HG03045 (cell line): ENCODE results near the gene CLEC20A.

ENCODE experiments used
- ATAC-seq: cut with Tn5 transposase; IDR thresholded peaks from one replicate; pipeline ENCODE4 v1.9.1; 2021; ENCODE audit warnings: mild to moderate bottlenecking, moderate library complexity; ENCODE audit not compliant: unreplicated experiment

The CLEC20A gene

DNA sequence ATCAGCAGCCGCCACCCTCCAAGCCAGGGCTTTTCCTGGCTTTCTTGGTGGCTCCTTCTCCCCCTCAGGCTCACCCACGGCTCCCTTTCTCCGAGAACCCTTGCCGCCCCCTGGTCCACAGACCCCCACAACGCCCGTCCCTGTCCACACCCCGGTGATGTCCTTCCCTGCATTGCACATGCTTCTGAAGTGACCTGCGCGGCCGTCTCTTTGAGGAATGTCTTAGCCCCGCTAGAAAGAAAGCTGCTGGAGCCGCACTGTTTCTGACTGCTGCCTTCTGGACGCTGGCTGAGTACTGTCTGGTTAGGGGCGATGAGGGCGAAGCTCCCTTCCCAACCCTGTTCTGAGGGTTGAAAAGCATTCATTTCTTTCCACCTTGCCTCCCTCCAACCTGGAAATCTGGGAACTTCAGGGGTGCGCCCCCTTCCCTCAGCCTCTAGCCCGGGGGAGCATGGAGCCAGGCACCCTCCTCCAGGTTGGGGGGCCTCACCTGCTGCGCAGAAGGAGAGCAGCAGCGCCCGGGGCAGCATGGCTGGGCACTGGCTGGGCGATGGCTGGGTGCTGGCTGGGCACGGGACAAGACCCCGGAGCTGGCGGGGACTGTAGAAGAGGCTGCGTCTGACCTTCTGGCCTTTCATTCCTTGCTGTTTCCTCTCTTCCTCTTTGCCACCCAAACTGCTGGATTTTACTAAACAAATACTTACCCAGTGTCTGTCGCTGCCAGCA lies at the start of gene CLEC20A:
Gene CLEC20A (minus strand): TSS at position 555 of the 726 bp plus-strand sequence. CDS start 25 bp downstream, at position 530.
- ATAC-seq = no peak

DNA sequence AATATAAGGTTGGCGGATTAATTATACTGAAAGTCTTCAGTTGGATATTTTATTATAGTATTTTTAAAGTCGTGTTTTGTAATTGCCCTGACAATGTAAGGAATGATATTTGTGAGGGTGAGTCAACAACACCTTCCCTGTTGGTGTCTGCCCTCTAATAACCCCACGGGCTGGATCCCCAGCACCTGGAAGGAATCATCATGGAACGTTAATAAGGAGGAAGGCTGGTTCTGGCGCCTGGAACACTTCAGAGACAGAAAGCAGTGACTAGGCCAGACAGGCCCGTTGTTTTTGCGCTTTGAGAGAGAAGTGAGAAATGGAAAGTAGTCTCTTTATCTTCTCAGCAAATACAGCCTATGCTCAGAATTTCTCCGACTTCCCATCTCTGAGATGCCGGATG lies 47.8 kb upstream of the CLEC20A start:
- no peak for ATAC-seq

DNA sequence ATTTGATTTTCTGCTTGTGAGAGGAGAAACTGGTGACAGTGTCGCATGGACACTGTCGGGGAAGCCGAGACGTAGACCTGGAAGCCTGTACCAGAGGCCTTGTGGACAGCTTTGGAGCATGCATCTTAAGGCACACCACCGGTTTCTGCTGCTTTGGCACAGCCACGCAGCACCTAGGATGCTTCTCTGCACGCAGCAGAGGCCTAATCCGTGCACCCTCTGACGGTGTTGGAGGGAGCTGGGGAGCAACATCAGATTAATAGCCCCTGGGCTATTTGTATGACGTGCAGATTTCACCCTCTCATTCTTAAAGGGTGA lies 46.5 kb upstream of the CLEC20A start:
- ATAC-seq = peak; percentile 37

DNA sequence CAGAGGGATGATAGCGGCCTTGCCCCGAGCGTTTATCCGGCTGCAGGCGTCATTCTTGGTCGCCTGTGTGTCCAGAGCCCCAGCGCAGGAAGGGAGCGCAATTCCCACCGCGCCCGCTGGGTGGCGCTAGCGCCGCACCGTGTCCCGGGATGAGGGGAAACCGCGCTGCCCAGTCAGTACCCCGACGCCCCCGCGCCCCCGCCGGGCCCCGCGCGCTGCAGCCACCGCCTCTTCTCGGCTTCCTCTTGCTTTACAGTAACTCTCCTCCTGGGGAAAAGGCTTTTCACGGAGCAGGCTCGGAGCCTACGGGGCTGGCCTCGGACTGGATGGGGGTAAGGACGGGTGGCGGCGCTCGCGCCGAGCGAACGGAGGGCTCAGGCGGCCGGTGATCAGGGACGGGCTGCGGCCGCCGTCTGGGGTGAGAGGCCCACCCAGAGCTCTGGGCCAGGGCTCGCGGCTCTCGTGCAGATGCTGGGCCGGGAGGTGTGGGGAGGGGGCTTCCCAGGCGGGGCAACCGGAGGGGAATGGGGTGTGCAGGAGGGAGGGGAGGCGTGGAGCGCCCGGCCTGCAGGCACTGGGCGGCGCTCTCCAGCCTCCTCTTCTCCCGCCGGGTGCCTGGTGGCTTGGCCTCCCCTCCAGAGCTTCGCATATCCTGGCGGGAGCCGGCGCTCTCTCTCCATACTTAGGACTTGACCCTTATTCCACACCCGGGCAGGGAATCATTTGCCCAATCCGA lies 46.0 kb upstream of the CLEC20A start:
- peak; percentile 72 for ATAC-seq

DNA sequence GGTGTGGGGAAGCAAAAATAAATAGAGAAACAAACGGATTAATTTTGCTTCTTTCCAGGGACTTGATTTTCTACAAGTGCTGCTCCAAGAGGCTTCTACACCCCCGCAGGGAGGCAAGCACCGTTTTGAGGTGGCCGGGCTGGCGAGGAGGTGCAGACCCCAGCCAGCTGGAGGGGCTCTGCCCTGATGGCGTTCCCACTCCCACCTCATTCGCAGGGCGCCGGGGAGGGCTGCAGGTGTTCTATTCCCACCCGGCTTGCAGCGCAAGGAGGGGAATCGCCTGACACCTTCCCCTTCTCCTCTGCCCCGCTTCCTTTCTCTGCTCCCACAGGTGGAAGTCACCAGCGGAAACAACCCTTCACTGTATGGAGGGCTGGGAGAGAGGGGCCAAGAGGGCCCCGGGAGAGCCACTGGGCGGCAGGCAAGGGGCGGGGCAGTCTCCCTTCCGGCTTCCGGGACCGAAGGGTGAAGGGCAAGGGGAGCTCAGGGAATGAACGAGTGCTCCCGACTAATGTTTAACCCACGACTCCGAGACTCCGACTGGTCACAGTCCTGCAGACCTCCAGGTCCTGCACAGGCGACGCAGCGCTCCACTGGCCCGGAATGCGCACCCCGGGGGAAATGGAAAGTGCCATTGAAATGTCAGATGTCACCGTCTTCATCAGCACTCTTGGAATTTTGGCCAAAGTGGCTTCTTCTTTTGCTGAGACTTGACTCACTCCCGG lies 45.2 kb upstream of the CLEC20A start:
- peak; percentile 55 for ATAC-seq

DNA sequence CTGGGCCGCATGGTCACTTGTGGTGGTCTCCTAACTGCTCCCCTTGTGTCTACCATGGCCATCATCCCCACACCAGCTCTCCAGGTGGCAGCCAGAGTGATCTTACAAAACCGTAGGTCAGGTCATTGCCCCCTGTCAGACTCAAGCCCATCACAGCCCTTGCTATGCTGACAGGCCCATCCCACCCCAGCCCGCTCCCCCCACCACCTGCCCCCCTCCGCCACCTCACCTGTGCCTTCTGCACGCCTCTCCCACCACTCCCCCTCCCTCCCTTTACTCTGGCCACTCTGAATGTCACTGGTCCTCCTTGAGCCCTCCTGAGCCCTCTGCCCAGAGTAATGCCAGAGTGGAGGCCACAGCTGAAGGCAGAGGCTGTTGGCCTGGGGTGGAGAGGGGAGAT lies 44.6 kb upstream of the CLEC20A start:
- ATAC-seq = no peak

DNA sequence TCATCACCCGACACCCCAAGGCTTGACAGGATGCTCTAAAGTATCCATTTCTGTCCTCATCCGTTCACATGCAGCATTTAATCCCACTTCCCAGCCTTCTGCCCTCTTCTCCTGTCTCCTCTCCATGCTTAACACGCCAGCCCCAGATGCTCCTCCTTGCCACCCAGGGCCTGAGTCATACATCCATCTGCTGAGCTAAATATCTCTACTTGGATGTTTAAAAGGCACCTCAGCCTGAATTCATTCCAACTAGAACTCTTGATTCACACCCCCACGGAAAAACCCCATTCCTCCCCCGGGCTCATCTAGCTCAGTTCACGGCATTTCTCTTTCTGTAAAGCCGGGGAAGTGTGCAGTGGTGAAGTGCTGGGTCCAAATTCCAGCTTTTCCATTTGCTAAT lies 43.9 kb upstream of the CLEC20A start:
- no peak for ATAC-seq

DNA sequence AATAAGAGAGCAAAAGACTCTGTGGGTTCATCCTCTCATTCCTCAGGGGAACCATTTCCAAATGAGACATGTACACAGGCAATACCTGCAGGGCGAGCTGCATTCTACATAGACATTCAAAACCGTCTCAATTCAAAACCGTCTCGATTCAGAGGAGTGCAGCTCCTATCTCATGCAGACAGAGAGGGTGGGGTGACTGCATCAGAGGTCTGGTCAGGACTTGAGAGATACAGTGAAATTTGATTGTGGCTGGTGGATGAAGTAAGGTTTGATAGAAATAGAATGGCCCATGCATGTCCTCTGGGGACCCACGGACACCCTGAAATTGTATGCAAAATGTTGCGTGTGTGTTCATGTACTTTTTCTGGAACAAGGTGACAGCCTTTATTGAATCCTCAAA lies 43.4 kb upstream of the CLEC20A start:
- ATAC-seq = no peak

DNA sequence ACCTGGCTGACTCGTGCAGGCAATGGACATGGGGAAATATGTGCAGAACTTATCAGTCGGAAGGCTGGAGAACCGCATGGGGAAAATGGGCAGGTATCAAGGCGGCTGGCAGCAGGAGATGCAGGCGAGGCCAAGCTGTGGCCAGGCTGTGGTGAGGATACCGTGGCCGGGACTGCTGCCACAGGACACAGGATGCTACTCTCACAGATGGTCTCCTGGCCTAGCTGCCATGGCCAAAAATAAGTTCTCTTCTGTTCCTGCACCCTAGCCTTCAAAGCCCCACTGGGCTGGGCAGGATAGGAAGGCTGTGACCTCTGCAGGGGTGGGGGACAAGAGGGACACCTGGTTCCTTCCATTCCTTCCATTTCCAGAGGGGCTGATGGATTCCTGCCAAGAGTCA lies 42.5 kb upstream of the CLEC20A start:
- no peak for ATAC-seq

DNA sequence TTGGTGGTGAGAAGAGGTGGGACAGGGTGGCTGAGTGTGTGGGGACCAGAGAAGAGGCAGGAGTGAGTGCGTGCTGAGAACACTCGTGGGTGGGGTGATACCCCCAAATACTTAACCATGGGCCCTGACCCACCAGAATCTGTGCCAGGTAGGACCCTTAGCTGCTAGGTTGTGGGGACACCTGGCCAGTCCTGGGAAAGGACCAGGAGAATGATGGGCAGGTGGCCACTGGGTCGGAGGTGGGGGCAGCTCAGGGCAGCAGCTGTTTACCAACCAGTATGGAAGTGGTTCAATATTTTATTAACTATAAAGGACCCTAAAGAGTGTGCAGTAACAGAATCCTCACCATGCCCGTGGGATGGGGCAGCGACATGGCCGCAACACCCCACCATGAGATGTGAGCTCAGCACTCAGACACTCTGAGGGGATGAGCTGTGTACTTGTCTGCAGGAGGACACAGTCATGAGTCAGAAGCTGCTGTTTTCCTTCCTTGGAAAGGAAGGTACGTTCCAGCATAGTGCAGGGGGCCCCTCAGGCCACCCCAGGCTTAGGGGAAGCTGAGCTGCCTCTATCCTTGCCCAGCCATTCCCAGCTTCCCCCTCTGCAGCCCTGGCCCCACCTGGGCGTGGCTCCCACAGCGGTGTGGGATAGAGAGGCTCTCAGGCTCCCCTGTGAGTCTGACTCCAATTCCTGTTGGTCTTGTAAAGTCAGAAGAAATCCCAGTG lies 41.6 kb upstream of the CLEC20A start:
- ATAC-seq = no peak

DNA sequence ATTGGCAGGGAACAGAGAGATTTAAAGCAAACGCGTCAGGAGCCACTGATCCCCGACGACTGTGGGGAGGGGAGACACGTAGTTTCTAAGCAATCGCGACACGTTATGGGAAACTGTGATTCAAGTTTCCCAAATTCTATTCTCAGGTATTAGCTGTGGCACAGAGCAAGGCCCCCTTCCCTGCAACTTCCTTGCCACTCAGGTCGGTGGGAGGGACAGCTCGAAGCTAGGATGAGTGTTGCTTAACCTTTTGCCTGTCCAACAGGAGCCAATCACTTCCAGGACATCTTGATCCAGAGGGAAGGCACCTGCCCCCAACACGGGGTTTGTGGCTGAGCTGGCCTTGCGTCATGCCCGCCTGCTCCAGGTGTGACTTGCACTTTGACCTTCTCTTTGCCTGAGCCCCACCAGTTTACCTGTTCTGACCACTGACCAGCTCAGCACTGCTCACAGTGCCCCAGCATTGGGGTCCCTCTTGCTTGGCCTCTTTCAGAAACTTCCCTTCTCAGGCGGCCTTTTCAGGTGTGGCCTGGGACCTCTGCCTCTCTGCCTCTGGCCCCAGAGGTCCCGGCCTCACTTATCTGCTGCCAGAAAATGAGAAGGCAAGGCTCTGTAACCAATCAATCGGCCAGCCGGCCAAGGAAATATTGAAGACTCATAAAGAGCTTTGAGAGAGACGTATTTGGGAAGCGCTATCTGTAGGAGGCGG lies 40.8 kb upstream of the CLEC20A start:
- ATAC-seq = no peak

DNA sequence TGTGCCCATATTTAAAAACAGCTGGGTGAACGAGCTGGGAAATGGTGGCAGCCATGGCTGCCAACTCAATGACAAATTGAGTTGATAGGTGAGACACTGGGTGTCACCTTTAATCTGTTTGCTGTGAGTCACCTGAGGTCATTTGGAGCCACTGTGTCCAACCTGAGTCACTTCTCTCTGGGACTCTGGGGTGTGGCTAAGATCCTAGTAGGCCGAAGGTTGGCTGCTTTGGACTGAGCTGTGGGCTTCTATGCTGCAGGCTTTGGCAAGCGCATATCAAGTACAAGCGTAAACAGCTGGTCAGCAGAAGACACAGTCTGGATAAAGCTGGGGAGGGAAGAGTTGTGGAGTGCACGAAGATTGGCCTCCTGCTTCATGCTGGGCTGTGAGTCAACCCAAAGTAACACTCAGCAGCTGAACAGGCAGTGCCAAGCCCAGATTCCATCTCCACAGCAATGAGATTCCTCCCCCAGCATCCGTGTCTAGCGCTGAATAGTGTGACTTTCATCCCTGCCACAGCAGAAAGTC lies 40.1 kb upstream of the CLEC20A start:
- ATAC-seq = no peak

DNA sequence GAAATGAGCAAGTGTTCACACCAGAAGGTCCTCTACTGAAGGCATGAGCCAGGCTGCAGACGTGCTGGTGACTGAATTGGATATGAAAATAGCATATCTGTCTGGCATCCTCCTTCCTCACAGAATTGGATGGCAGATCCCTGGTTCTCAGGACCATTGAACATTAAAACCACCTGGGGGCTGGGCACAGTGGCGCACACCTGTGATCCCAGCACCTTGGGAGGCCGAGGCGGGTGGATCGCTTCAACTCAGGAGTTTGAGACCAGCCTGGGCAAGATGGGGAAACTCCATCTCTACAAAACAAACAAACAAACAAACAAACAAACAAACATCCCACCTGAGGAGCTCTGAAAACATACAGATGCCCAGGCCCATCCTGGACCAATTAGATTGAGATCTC lies 39.6 kb upstream of the CLEC20A start:
- ATAC-seq = no peak

DNA sequence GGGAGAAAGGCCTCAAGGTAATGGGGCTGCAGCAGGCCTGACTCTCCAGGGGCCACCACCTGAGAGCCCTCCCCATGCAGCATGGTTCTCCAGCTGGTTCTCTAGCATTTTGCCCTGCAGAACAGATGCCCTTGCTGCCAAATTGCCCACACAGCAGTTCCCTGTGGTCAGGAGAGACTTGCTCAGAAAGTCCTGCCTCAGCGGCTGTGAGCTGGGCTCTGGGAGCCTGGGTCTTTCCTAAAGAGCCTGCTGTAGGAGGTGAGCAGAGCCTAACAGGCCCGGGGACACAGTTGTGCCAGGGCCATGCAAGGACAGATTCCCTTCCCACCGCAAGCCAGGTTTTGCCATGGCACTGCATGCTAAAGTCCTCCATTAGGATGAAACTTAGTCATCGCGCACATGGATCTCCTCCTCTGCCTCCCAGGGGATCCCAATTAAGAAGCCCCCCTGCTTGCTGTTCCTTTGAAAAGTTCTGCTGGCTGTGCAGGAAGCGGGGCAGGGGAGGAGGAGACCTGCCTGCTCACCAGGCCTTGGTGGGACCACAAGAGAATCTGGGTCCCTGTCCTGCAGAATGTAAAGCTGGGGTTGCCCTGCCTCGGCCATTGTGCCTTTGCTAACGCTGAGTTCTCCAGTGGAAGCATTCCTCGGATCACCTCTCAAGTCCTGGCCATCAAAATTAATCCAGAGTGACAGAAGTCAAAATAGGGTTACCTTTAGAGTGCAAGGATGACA lies 37.5 kb upstream of the CLEC20A start:
- no peak for ATAC-seq

DNA sequence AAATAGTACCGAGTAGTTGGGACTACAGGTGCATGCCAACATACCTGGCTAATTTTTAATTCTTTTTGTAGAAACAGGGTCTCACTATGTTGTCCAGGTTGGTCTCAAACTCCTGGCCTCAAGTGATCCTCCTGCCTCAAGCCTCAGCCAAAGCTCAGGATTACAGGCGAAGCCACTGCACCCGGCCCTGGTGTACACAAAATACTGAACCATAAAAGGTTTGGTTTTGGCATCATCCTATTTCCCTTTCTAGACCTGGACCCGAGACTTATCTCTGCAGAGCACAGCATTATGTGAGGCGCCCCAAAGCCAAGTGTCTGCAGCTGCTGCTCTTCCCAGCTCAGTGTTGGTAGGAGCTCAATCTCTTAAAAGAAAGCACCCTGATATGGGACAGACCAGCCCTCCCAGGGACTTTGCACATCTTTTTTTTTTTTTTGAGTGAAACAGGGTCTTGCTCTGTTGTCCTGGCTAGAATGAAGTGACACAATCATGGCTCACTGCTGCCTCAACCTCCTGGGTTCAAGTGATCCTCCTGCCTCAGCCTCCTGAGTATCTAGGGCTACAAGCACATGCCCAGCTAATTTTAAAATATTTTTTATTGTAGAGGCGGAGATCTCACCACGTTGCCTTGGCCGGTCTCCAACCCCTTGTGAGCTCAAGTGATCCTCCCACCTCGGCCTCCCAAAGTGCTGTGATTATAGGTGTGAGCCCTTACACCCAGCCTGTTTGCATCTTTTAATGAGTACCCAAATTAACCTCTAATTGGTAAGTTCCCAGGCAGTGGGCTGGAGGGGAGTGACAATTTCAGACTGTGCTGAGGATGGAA lies 36.6 kb upstream of the CLEC20A start:
- no peak for ATAC-seq

DNA sequence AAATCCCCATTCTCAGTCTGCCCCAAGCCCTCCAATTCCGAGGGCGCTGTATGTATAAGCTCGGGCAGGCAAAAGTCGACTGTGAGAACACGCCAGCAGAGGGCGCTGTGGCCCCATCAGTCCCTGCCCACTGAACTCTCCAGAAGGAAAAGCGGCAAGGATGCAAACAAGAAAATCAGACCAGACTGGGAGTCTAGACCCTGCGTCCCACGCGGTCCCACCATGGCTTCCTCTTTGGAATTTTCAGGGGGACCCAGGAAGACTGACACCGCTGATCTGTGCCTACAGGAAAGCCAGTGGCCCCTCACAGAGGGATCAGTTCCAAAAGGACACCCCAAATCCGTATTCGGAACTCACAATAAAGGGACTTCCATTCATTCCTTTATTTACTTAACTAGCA lies 35.6 kb upstream of the CLEC20A start:
- peak; percentile 70 for ATAC-seq

DNA sequence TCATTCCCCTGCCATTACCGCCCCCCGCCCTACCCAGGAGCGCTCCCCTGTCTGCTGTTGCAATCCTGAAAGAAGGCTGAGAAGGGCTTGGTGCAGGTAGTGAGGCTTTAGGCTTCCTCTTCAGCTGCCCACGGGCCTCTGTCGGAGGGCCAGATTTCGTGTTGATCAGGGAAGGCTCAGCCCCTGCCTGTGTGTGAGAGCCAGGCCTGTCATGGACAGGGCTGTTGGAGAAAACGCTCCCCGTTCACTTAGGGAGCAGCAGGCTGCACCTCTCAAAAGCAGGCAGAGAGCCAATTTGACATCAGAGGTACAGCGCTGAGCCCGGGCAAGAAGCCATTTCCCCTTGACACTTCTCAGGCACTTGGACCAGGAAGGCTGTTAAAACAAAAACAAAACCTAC lies 35.1 kb upstream of the CLEC20A start:
- ATAC-seq = no peak

DNA sequence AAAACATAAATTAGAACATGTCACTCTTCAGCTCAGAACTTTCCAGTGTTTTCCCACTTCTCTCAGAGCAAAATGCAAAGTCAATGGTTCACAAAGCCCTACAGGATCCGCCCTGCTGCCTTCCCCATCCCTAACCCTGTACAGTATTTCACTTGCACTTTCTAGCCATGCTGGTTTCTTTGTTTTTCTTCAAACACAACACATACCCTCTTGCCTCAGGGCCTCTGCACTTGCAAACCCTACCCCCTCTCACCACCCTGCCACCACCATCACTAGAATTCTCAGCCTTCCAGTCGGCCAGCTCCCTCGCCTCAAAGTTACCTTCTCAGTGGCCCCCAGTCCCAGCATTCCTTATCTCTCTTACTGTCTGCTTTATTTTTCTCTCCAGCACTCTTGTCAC lies 33.7 kb upstream of the CLEC20A start:
- ATAC-seq = no peak

DNA sequence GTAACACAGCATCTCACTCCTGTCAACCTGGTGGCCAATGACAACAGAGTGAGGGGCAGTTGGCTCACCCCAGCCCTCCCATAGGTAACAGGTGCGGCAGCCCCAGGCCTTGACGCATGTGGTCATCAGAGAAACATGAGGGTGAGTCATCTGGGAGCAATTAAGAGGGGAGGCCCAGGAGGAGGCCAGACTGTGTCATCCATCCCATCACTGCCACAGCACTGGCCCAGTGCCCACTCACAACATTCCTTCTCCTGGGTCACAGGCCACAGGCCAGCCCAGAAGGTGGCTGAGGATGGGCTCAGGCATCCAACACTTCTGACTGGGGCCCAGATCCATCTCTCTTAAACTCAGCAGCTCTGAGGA lies 33.3 kb upstream of the CLEC20A start:
- ATAC-seq = no peak
